IMR-90 (cell line): ENCODE data around the gene HNRNPH2.

Source experiments
- FOS ChIP-seq: fragments of 150-350 bp; IDR thresholded peaks from 2 replicates; pipeline ENCODE4 v1.6.1; 2016; ENCODE audit warnings: low read depth, low read length
- MAFK ChIP-seq: IDR thresholded peaks from 2 replicates; pipeline ENCODE4 v1.6.1; 2012; ENCODE audit warnings: low read depth, low read length, improper control_type of control experiment
- MAZ ChIP-seq: IDR thresholded peaks from 2 replicates; pipeline ENCODE4 v1.6.1; 2012; ENCODE audit warnings: low read depth, mild to moderate bottlenecking, low read length, improper control_type of control experiment, moderate library complexity, borderline replicate concordance
- POLR2A ChIP-seq: IDR thresholded peaks from 2 replicates; pipeline ENCODE4 v1.6.1; 2012; ENCODE audit warnings: mild to moderate bottlenecking, low read depth, low read length
- RAD21 ChIP-seq: IDR thresholded peaks from 2 replicates; pipeline ENCODE4 v1.6.1; 2012; ENCODE audit warnings: low read length, improper control_type of control experiment
- RCOR1 ChIP-seq: IDR thresholded peaks from 2 replicates; pipeline ENCODE4 v1.6.1; 2012; ENCODE audit warnings: mild to moderate bottlenecking, low read length, improper control_type of control experiment; ENCODE audit not compliant: insufficient replicate concordance
- TF ChIP-seq, protein P1 (sequence below): conservative IDR thresholded peaks from 2 replicates; pipeline ENCODE4 v1.5.1; 2012; ENCODE audit warnings: mild to moderate bottlenecking, low read depth, low read length, improper control_type of control experiment

- TF ChIP-seq FOS, result no peak
- no peak for TF ChIP-seq RCOR1
- TF ChIP-seq, protein P1, sequence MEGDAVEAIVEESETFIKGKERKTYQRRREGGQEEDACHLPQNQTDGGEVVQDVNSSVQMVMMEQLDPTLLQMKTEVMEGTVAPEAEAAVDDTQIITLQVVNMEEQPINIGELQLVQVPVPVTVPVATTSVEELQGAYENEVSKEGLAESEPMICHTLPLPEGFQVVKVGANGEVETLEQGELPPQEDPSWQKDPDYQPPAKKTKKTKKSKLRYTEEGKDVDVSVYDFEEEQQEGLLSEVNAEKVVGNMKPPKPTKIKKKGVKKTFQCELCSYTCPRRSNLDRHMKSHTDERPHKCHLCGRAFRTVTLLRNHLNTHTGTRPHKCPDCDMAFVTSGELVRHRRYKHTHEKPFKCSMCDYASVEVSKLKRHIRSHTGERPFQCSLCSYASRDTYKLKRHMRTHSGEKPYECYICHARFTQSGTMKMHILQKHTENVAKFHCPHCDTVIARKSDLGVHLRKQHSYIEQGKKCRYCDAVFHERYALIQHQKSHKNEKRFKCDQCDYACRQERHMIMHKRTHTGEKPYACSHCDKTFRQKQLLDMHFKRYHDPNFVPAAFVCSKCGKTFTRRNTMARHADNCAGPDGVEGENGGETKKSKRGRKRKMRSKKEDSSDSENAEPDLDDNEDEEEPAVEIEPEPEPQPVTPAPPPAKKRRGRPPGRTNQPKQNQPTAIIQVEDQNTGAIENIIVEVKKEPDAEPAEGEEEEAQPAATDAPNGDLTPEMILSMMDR, result no peak
- no peak for TF ChIP-seq MAFK
- TF ChIP-seq RAD21, result no peak
- TF ChIP-seq MAZ, result no peak
- TF ChIP-seq POLR2A, result no peak
Observed at GRCh38 chrX:101449279-101449678, 41.3 kb downstream of the HNRNPH2 start.
